GM12878 (cell line): ENCODE data around the gene SLC35E1. TPM values are rescaled to one million over a fixed set of nuclear protein-coding genes. Genes with fewer than 3 reads are reported as not detected.

Experiments used
- ATAC-seq: fragments of 200-7000 bp; cut with Tn5 transposase; 3 replicates; pipeline ENCODE4 v1.9.1; 2020; ENCODE audit warnings: mild to moderate bottlenecking, moderate library complexity
- BruUV-seq: library from RNA; stranded (reverse); fragments of 400-500 nt; replicated peaks from 2 replicates; lab custom pipeline; 2021; lab: Mats Ljungman, UMichigan
- CTCF ChIA-PET: fragments of 300-600 bp; sonication (Branson Sonifier 250); formaldehyde crosslinking; extraction: SDS; loops from one replicate; lab custom pipeline; 2021; ENCODE audit warnings: inconsistent platforms; lab: Yijun Ruan, JAX
- POLR2A ChIA-PET: fragments of 350-600 bp; formaldehyde crosslinking; extraction: SDS; loops from one replicate; lab custom pipeline; 2021; ENCODE audit warnings: inconsistent platforms; lab: Charles Lee
- RAD21 ChIA-PET: fragments of 300-600 bp; sonication (Branson Sonifier 250); formaldehyde crosslinking; loops from one replicate; lab custom pipeline; 2023; ENCODE audit warnings: antibody characterized with exemption; ENCODE audit not compliant: unreplicated experiment; lab: Charles Lee
- SMC1A ChIA-PET: fragments of 300-600 bp; sonication (Branson Sonifier 250); formaldehyde crosslinking; loops from one replicate; lab custom pipeline; 2023; ENCODE audit not compliant: unreplicated experiment, uncharacterized antibody; lab: Charles Lee
- DNase-seq: peaks from one replicate; pipeline ENCODE4 v3.0.0-alpha.2; 2011; ENCODE audit warnings: low read depth, low spot score
- FAIRE-seq: peaks from 3 replicates; lab custom pipeline; 2011; peaks lifted over from hg19 to GRCh38; lab: Jason Lieb, UNC
- H2AFZ ChIP-seq: 2 replicates; pipeline ENCODE4 v1.6.0; 2011; ENCODE audit warnings: low read depth, low read length, control low read depth; ENCODE audit not compliant: control insufficient read depth
- H3K27ac ChIP-seq: 2 replicates; pipeline ENCODE4 v1.5.1; 2011; ENCODE audit warnings: control low read depth; ENCODE audit not compliant: control insufficient read depth, insufficient read depth
- H3K27me3 ChIP-seq, 2 experiments: replicated peaks in 1 of 2; 2 replicates each; pipeline versions ENCODE4 v1.6.0 to v1.6.1; 2011; ENCODE audit warnings: low read length in 1 of 2; ENCODE audit not compliant: control insufficient read depth in 2 of 2, insufficient read depth in 2 of 2
- H3K36me3 ChIP-seq, 2 experiments: 2 replicates each; pipeline ENCODE4 v1.5.1; 2011; ENCODE audit warnings: low read length in 1 of 2; ENCODE audit not compliant: control insufficient read depth in 2 of 2, insufficient read depth in 2 of 2
- H3K4me1 ChIP-seq: 2 replicates; pipeline ENCODE4 v1.6.1; 2011; ENCODE audit warnings: mild to moderate bottlenecking, low read length, moderate library complexity, mixed read lengths; ENCODE audit not compliant: control insufficient read depth, insufficient read depth
- H3K4me2 ChIP-seq: 2 replicates; pipeline ENCODE4 v1.6.0; 2011; ENCODE audit warnings: control low read depth; ENCODE audit not compliant: control insufficient read depth, insufficient read depth
- H3K4me3 ChIP-seq: fragments of 200-600 bp; sonication (generic); 2 replicates; pipeline ENCODE4 v1.5.1; 2016
- H3K79me2 ChIP-seq: 2 replicates; pipeline ENCODE4 v1.6.0; 2011; ENCODE audit warnings: low read length; ENCODE audit not compliant: control insufficient read depth, insufficient read depth
- H3K9ac ChIP-seq: 2 replicates; pipeline ENCODE4 v1.8.0; 2011; ENCODE audit warnings: low read length, control low read depth, mixed read lengths; ENCODE audit not compliant: control insufficient read depth, insufficient read depth
- H3K9me3 ChIP-seq: replicated peaks from 3 replicates; pipeline ENCODE4 v1.5.1; 2011; ENCODE audit warnings: mild to moderate bottlenecking, low read length; ENCODE audit not compliant: control insufficient read depth, insufficient read depth
- H4K20me1 ChIP-seq: 2 replicates; pipeline ENCODE4 v1.6.0; 2011; ENCODE audit not compliant: control insufficient read depth, insufficient read depth
- CHD1 ChIP-seq: IDR thresholded peaks from 2 replicates; pipeline ENCODE4 v1.6.1; 2012; ENCODE audit warnings: low read depth, low read length, improper control_type of control experiment
- EZH2 ChIP-seq: IDR thresholded peaks from 2 replicates; pipeline ENCODE4 v1.6.1; 2012; ENCODE audit warnings: low read depth, mild to moderate bottlenecking, control low read depth, inconsistent platforms, low read length, borderline replicate concordance; ENCODE audit not compliant: control insufficient read depth
- SMAD1 ChIP-seq: fragments of 450-650 bp; IDR thresholded peaks from 2 replicates; pipeline ENCODE4 v1.6.1; 2018; ENCODE audit warnings: mild to moderate bottlenecking, low read depth; ENCODE audit not compliant: partially characterized antibody
- SMC3 ChIP-seq: IDR thresholded peaks from 2 replicates; pipeline ENCODE4 v1.6.1; 2011; ENCODE audit warnings: low read length, improper control_type of control experiment, borderline replicate concordance
- TCF3 ChIP-seq: IDR thresholded peaks from 2 replicates; pipeline ENCODE4 v1.6.1; 2012; ENCODE audit warnings: low read depth, mild to moderate bottlenecking, low read length, borderline replicate concordance; ENCODE audit not compliant: insufficient read depth
- YBX1 ChIP-seq: fragments of 450-650 bp; IDR thresholded peaks from 2 replicates; pipeline ENCODE4 v1.6.1; 2016; ENCODE audit warnings: antibody characterized with exemption
- ZBTB4 ChIP-seq: fragments of 450-650 bp; formaldehyde crosslinking; IDR thresholded peaks from 2 replicates; pipeline ENCODE4 v1.4.0; 2022; ENCODE audit warnings: mild to moderate bottlenecking, moderate library complexity
- WGBS: methylation state at CpG from one replicate; pipeline ENCODE4 v1.1.6; 2016; ENCODE audit warnings: low lambda C conversion rate; ENCODE audit not compliant: insufficient replicate concordance, insufficient coverage; ENCODE audit errors: missing lambda C conversion rate; 5-methylcytosine and 5-hydroxymethylcytosine counted together
- in situ Hi-C: fragments of 300-500 bp; cut with MboI; formaldehyde crosslinking; loops from 9 replicates; pipeline ENCODE4 v1.14.3; 2018; ENCODE audit warnings: mixed read lengths
- intact Hi-C: fragments of 100-400 bp; cut with micrococcal nuclease; formaldehyde crosslinking; loops from one replicate; pipeline ENCODE4 v1.14.2; 2022; ENCODE audit not compliant: unreplicated experiment
- polyA plus RNA-seq, 11 experiments: library from polyadenylated mRNA; depleted of rRNA in 4 of 11; unstranded in 6 of 11; stranded (reverse) in 5 of 11; fragments of >200 nt; fragmentation: Nextera tagmentation in 4 of 11; fragmentation: Illumina TruSeq in 1 of 11; extraction: Ambion mirVana in 4 of 11; extraction: Trizol in 1 of 11; gene quantifications; 1 replicate in 1 of 11; 2 replicates in 10 of 11; pipeline versions ENCODE4 v1.2.1 to v1.2.3, GENCODE V29; 2011 to 2016; ENCODE audit warnings: inconsistent platforms in 2 of 11, missing spikeins in 2 of 11, low read depth in 1 of 11
- total RNA-seq, 4 experiments: library from RNA; depleted of rRNA in 3 of 4; stranded (reverse); fragments of >200 nt in 3 of 4; fragmentation: Illumina TruSeq in 1 of 4; extraction: Trizol in 1 of 4; gene quantifications; 2 replicates each; pipeline versions ENCODE4 v1.2.1 to v1.2.3, GENCODE V29; 2013 to 2021

SLC35E1 gene
- total and polyA plus RNA-seq, 10 of the 15 experiments (the other 5 are each of a cell fraction or from before 2014, with no cell fraction given) = 11.3 to 37.7 (median 22.1) TPM

GRCh38 chr19:16603090-16603489, 30.9 kb upstream of the SLC35E1 start:
- SMC1A ChIA-PET = interaction anchor here (1.6 to 3.3 kb wide), 2 partner anchors 11 to 15 kb away, joined by 4 to 10 read pairs; no protein-coding TSS in a partner anchor
- Histone ChIP-seq H3K36me3 (peaks cover 0 to 21% of the 10 kb centered on the region in 2 experiments; a peak in 3 of 4 replicates), H3K9ac (no peak overlapping the region), H3K27ac (no peak overlapping the region), H3K27me3 (no peaks in the 10 kb centered on the region), H3K4me3 (no peak overlapping the region), H4K20me1 (peaks cover 18% of the 10 kb centered on the region; the same call in 1 of the 2 replicates), H3K4me1 (peaks cover 20% of the 10 kb centered on the region), H3K4me2 (no peak overlapping the region), H2AFZ (no peak overlapping the region), H3K79me2 (peaks cover 92% of the 10 kb centered on the region), H3K9me3 (no peaks in the 10 kb centered on the region)
- DNase-seq (no peak), ATAC-seq (no peak), FAIRE-seq (no peak)
- POLR2A ChIA-PET = interaction anchor here (1.2 to 2.7 kb wide), 3 partner anchors 17 to 23 kb away, joined by 4 to 8 read pairs (median 4); no protein-coding TSS in a partner anchor
- intact Hi-C loops (no loop called here), in situ Hi-C loops (no loop called here)
- no peak for TF ChIP-seq TCF3
- no peak for TF ChIP-seq CHD1
- no peak for TF ChIP-seq SMC3
- no peak for TF ChIP-seq EZH2
- no peak for TF ChIP-seq SMAD1
- no peak for TF ChIP-seq ZBTB4 (CRISPR knock-in tag)
- no peak for TF ChIP-seq YBX1
- RAD21 ChIA-PET = interaction anchor here (1.0 kb wide), 1 partner anchor 19 kb away, joined by 4 read pairs; no protein-coding TSS in a partner anchor
- BruUV-seq = no TSS peak
- CTCF ChIA-PET = no interaction called here
- WGBS = 98% methylated on average over 3 of the region's 3 CpGs
